DMS 273 (cell line): ENCODE results near the gene PLXNB3.
A peak's percentile ranks its signal among the peaks of the same experiment; 100 is the strongest.

Source experiments
- DNase-seq: peaks from one replicate; lab custom pipeline; 2025; ENCODE audit not compliant: unreplicated experiment; lab: John Stamatoyannopoulos, UW

PLXNB3 gene

GRCh38 chrX:153750127-153750774 is 13.8 kb upstream of the PLXNB3 start:
- DNase-seq = no peak

- no peak for DNase-seq
Measured at GRCh38 chrX:153755136-153755535, 8.9 kb upstream of the PLXNB3 start.

- DNase-seq = no peak
Measured at GRCh38 chrX:153761863-153762262, 2.2 kb upstream of the PLXNB3 start.

- no peak for DNase-seq
Measured at GRCh38 chrX:153762626-153763173, 1.3 kb upstream of the PLXNB3 start.

GRCh38 chrX:153763298-153763932 is 634 bp upstream of the PLXNB3 start:
- DNase-seq = no peak

- no peak for DNase-seq
Measured at GRCh38 chrX:153764786-153765137, 713 bp downstream of the PLXNB3 start.

GRCh38 chrX:153765138-153766079 is 1.4 kb downstream of the PLXNB3 start:
- DNase-seq = no peak

GRCh38 chrX:153766098-153766817 is 2.2 kb downstream of the PLXNB3 start:
- DNase-seq = peak; percentile 82

- no peak for DNase-seq
Measured at GRCh38 chrX:153766871-153767673, 3.0 kb downstream of the PLXNB3 start.

GRCh38 chrX:153767674-153768055 is 3.6 kb downstream of the PLXNB3 start:
- no peak for DNase-seq

GRCh38 chrX:153768311-153769157 is 4.5 kb downstream of the PLXNB3 start:
- DNase-seq = no peak

- no peak for DNase-seq
Measured at GRCh38 chrX:153769158-153769864, 5.3 kb downstream of the PLXNB3 start.

GRCh38 chrX:153769865-153770600 is 6.0 kb downstream of the PLXNB3 start:
- no peak for DNase-seq

GRCh38 chrX:153770601-153771414 is 6.8 kb downstream of the PLXNB3 start:
- DNase-seq = no peak

- DNase-seq = no peak
Measured at GRCh38 chrX:153771415-153772315, 7.6 kb downstream of the PLXNB3 start.
